ENCODE results near the gene PRCC.

- no peak for TF ChIP-seq CTCF (IDR thresholded peaks at IDR 0.05)
- no peak for TF ChIP-seq HDAC2 (IDR thresholded peaks at IDR 0.05)
- no peak for TF ChIP-seq POLR2A (IDR thresholded peaks at IDR 0.05; ENCODE audit: low read length)
- TF ChIP-seq ESRRA (IDR thresholded peaks at IDR 0.05; ENCODE audit: borderline replicate concordance, low read length) = no peak
- no peak for TF ChIP-seq EP300 (IDR thresholded peaks at IDR 0.05)
- no peak for TF ChIP-seq BHLHE40 (IDR thresholded peaks at IDR 0.05; ENCODE audit: low read depth, low read length)
- no peak for TF ChIP-seq USF2 (IDR thresholded peaks at IDR 0.05)
- TF ChIP-seq MAZ (IDR thresholded peaks at IDR 0.05; ENCODE audit: borderline replicate concordance, low read depth, low read length) = no peak
- no peak for TF ChIP-seq MYC (IDR thresholded peaks at IDR 0.05; ENCODE audit: borderline replicate concordance, low read length)
- TF ChIP-seq TP53 (CRISPR knock-in tag; IDR thresholded peaks at IDR 0.05) = no peak
- TF ChIP-seq SMC3 (IDR thresholded peaks at IDR 0.05) = no peak
Observed at GRCh38 chr1:156813298-156813697, 46.0 kb downstream of the PRCC start.

Data from A549 (cell line).